Choroid plexus epithelial cell (primary cell): ENCODE results near the gene OCA2.

Experiments used
- DNase-seq: peaks from one replicate; pipeline ENCODE4 v3.0.0-alpha.2; 2010; ENCODE audit warnings: low read depth
- H3K4me3 ChIP-seq: 2 replicates; pipeline ENCODE4 v1.5.1; 2011; ENCODE audit warnings: low read depth, mild to moderate bottlenecking, control low read depth, low read length, moderate library complexity
- CTCF ChIP-seq: conservative IDR thresholded peaks from 2 replicates; pipeline ENCODE4 v1.5.1; 2011; ENCODE audit warnings: low read depth, mild to moderate bottlenecking, control low read depth, inconsistent platforms, low read length, moderate library complexity

OCA2 gene

GRCh38 chr15:28118083-28118482 is 19.0 kb upstream of the OCA2 start:
- DNase-seq = no peak
- TF ChIP-seq CTCF = no peak
- H3K4me3 ChIP-seq = no peak overlapping the region

DNA sequence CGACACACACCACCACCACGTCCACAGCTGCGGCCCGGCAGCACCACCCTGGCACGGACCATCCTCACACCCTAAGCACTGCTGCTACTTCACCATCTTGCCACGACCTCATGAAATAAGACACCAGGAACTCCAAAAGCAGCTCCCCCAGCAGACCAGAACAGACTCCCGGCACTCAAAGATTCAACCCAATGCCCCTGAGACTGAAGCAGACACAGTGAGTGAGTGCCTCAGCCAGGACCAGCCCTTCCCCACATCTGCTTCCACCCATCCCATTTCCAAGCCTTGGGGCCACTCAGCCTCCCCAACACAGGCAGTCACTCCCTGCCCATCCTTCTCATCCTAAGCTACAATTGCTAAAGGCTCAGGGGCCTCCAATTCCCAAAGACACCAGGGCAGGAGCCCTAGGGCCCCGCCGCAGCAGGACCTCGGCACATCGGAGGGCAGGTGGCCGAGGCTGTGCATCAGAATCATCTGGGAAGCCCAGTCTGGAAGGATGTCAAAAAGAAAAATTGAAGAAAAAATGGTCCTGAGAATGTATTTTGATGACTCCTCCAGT is 18.4 kb upstream of the OCA2 start:
- DNase-seq = no peak
- no peak for TF ChIP-seq CTCF
- no peak overlapping the region for H3K4me3 ChIP-seq

- TF ChIP-seq CTCF = no peak
- no peak overlapping the region for H3K4me3 ChIP-seq
- DNase-seq = no peak
Measured at GRCh38 chr15:28116521-28117431, 17.7 kb upstream of the OCA2 start.

GRCh38 chr15:28115871-28116270 is 16.8 kb upstream of the OCA2 start:
- H3K4me3 ChIP-seq = no peak overlapping the region
- no peak for DNase-seq
- no peak for TF ChIP-seq CTCF

GRCh38 chr15:28114721-28115622 is 15.9 kb upstream of the OCA2 start:
- DNase-seq = peak; percentile 74
- no peak overlapping the region for H3K4me3 ChIP-seq
- no peak for TF ChIP-seq CTCF

GRCh38 chr15:28114114-28114455 is 15.0 kb upstream of the OCA2 start:
- no peak for DNase-seq
- H3K4me3 ChIP-seq = no peak overlapping the region
- TF ChIP-seq CTCF = no peak
